HepG2 (cell line): ENCODE data around the gene RAD52. TPM values are rescaled to one million over a fixed set of nuclear protein-coding genes. Genes with fewer than 3 reads are reported as not detected.
A peak's percentile ranks its signal among the peaks of the same experiment; 100 is the strongest.

Source experiments
- ATAC-seq: fragments of 200-7000 bp; cut with Tn5 transposase; 3 replicates; pipeline ENCODE4 v1.9.1; 2020; ENCODE audit warnings: mild to moderate bottlenecking, moderate library complexity
- BruUV-seq: library from RNA; stranded (reverse); fragments of 400-500 nt; replicated peaks from 2 replicates; lab custom pipeline; 2021; lab: Mats Ljungman, UMichigan
- CTCF ChIA-PET: fragments of 300-600 bp; formaldehyde crosslinking; extraction: SDS; loops from one replicate; lab custom pipeline; 2021; ENCODE audit warnings: low total read pairs, inconsistent platforms, low intra/inter-chr PET ratio; lab: Yijun Ruan, JAX
- POLR2A ChIA-PET: fragments of 350-600 bp; sonication (Branson Sonifier 250); formaldehyde crosslinking; loops from one replicate; lab custom pipeline; 2020; ENCODE audit warnings: antibody characterized with exemption, inconsistent platforms; lab: Yijun Ruan, JAX
- DNase-seq: peaks from one replicate; pipeline ENCODE4 v3.0.0-alpha.2; 2015; ENCODE audit warnings: low spot score
- FAIRE-seq: peaks from 3 replicates; lab custom pipeline; 2011; peaks lifted over from hg19 to GRCh38; lab: Jason Lieb, UNC
- H2AFZ ChIP-seq: one replicate; pipeline ENCODE4 v1.6.1; 2011; ENCODE audit warnings: low read length, inconsistent platforms
- H3K27ac ChIP-seq: fragments of 300-600 bp; 3 replicates; pipeline ENCODE4 v1.8.0; 2011; ENCODE audit warnings: mixed run types, mild to moderate bottlenecking, mixed read lengths, low read length, inconsistent platforms; ENCODE audit not compliant: insufficient read depth; ENCODE audit errors: extremely low read length
- H3K27me3 ChIP-seq, 2 experiments: fragments of 200-600 bp in 1 of 2; 2 replicates in 1 of 2; 3 replicates in 1 of 2; pipeline versions ENCODE4 v1.6.0 to v1.8.0; 2011; ENCODE audit warnings: low read length in 2 of 2, mild to moderate bottlenecking in 2 of 2, moderate library complexity in 2 of 2, inconsistent platforms in 1 of 2; ENCODE audit not compliant: insufficient read depth in 2 of 2, control insufficient read depth in 1 of 2
- H3K36me3 ChIP-seq, 2 experiments: fragments of 200-600 bp in 1 of 2; replicated peaks in 1 of 2; 2 replicates in 1 of 2; 3 replicates in 1 of 2; pipeline versions ENCODE4 v1.5.1 to v1.8.0; 2011; ENCODE audit warnings: low read length in 2 of 2, inconsistent platforms in 1 of 2; ENCODE audit not compliant: insufficient read depth in 2 of 2, control insufficient read depth in 1 of 2
- H3K4me1 ChIP-seq: 2 replicates; pipeline ENCODE4 v1.5.1; 2012; ENCODE audit warnings: low read length, inconsistent platforms; ENCODE audit not compliant: insufficient read depth
- H3K4me2 ChIP-seq: 2 replicates; pipeline ENCODE4 v1.6.0; 2011; ENCODE audit warnings: low read depth, low read length, inconsistent platforms
- H3K4me3 ChIP-seq, 3 experiments: fragments of 200-600 bp in 1 of 3; sonication (generic), shearing (Covaris generic) in 1 of 3; replicated peaks in 1 of 3; 2 replicates each; pipeline ENCODE4 v1.5.1; 2011 to 2016; ENCODE audit warnings: low read length in 3 of 3, inconsistent platforms in 2 of 3, low read depth in 2 of 3, mild to moderate bottlenecking in 2 of 3, control low read depth in 1 of 3, mixed read lengths in 1 of 3; ENCODE audit not compliant: insufficient read depth in 1 of 3
- H3K79me2 ChIP-seq: one replicate; pipeline ENCODE4 v1.6.1; 2011; ENCODE audit warnings: low read length, inconsistent platforms; ENCODE audit not compliant: insufficient read depth
- H3K9ac ChIP-seq: 2 replicates; pipeline ENCODE4 v1.6.0; 2011; ENCODE audit warnings: mild to moderate bottlenecking, low read depth, low read length, inconsistent platforms; ENCODE audit not compliant: insufficient read depth
- H3K9me3 ChIP-seq: 2 replicates; pipeline ENCODE4 v1.5.1; 2012; ENCODE audit warnings: mild to moderate bottlenecking, low read length
- H4K20me1 ChIP-seq: 2 replicates; pipeline ENCODE4 v1.6.0; 2011; ENCODE audit warnings: inconsistent platforms, mild to moderate bottlenecking, low read length, moderate library complexity; ENCODE audit not compliant: insufficient read depth
- FLYWCH1 ChIP-seq: sonication (generic); formaldehyde crosslinking; IDR thresholded peaks from 2 replicates; pipeline ENCODE4 v1.8.1; 2023; ENCODE audit warnings: mild to moderate bottlenecking, missing genetic modification reagents
- HNRNPUL1 ChIP-seq: fragments of 200-400 bp; formaldehyde crosslinking; IDR thresholded peaks from 2 replicates; pipeline ENCODE4 v1.6.1; 2017; ENCODE audit warnings: low read depth, mild to moderate bottlenecking, low read length, moderate library complexity
- ISL2 ChIP-seq: sonication (generic); formaldehyde crosslinking; IDR thresholded peaks from 2 replicates; pipeline ENCODE4 v1.5.0; 2020; ENCODE audit warnings: missing genetic modification reagents
- NCOA1 ChIP-seq: sonication (generic); formaldehyde crosslinking; IDR thresholded peaks from 2 replicates; pipeline ENCODE4 v1.9.0; 2021; ENCODE audit warnings: missing genetic modification reagents
- PCBP1 ChIP-seq: fragments of 200-400 bp; formaldehyde crosslinking; IDR thresholded peaks from 2 replicates; pipeline ENCODE4 v1.6.1; 2017; ENCODE audit warnings: mild to moderate bottlenecking, low read depth, low read length, borderline replicate concordance
- PHF8 ChIP-seq: sonication (generic); formaldehyde crosslinking; IDR thresholded peaks from 2 replicates; pipeline ENCODE4 v1.5.0; 2020; ENCODE audit warnings: missing genetic modification reagents
- ZMYM4 ChIP-seq: sonication (generic); formaldehyde crosslinking; IDR thresholded peaks from 2 replicates; pipeline ENCODE4 v1.8.1; 2023; ENCODE audit warnings: mild to moderate bottlenecking, missing genetic modification reagents
- ZNF251 ChIP-seq: sonication (generic); formaldehyde crosslinking; IDR thresholded peaks from 2 replicates; pipeline ENCODE4 v1.9.0; 2021; ENCODE audit warnings: mild to moderate bottlenecking, missing genetic modification reagents
- ZNF460 ChIP-seq: sonication (generic); formaldehyde crosslinking; IDR thresholded peaks from 2 replicates; pipeline ENCODE4 v1.5.1; 2020; ENCODE audit warnings: missing genetic modification reagents, mild to moderate bottlenecking, borderline replicate concordance
- ZNF563 ChIP-seq: sonication (generic); formaldehyde crosslinking; IDR thresholded peaks from 2 replicates; pipeline ENCODE4 v1.8.0; 2022; ENCODE audit warnings: mild to moderate bottlenecking, moderate library complexity, missing genetic modification reagents
- WGBS: methylation state at CpG from one replicate; pipeline ENCODE4 v1.1.6; 2017; ENCODE audit warnings: low lambda C conversion rate; 5-methylcytosine and 5-hydroxymethylcytosine counted together
- in situ Hi-C: cut with HindIII; loops from 2 replicates; pipeline ENCODE4 v1.10.0; 2017; ENCODE audit warnings: low pct_unique_long_range_greater_than_20kb; ENCODE audit not compliant: extremely low pct_ligation_motif_present
- intact Hi-C: fragments of 100-400 bp; cut with micrococcal nuclease; formaldehyde crosslinking; loops from one replicate; pipeline ENCODE4 v1.10.0; 2022; ENCODE audit not compliant: unreplicated experiment
- polyA plus RNA-seq, 8 experiments: library from polyadenylated mRNA; depleted of rRNA in 3 of 8; stranded (reverse) in 7 of 8; unstranded in 1 of 8; fragments of >200 nt; fragmentation: Illumina TruSeq in 4 of 8; extraction: Trizol in 4 of 8; gene quantifications; 2 replicates each; pipeline versions ENCODE4 v1.2.1 to v1.2.3, GENCODE V29; 2011 to 2016; ENCODE audit warnings: low read depth in 4 of 8, missing spikeins in 1 of 8, mixed read lengths in 1 of 8; ENCODE audit not compliant: insufficient read depth in 1 of 8
- total RNA-seq, 5 experiments: library from RNA; depleted of rRNA; stranded (reverse); fragments of >200 nt; fragmentation: Illumina TruSeq; extraction: Trizol; gene quantifications; 2 replicates each; pipeline ENCODE4 v1.2.3, GENCODE V29; 2016; ENCODE audit warnings: low read depth in 1 of 5
- TF ChIP-seq, protein P1 (sequence below): sonication (generic); formaldehyde crosslinking; IDR thresholded peaks from 2 replicates; pipeline ENCODE4 v1.5.0; 2020; ENCODE audit warnings: mild to moderate bottlenecking, missing genetic modification reagents, borderline replicate concordance
- TF ChIP-seq, protein P2 (sequence below), 2 experiments: fragments of 450-650 bp in 1 of 2; sonication (generic) in 1 of 2; formaldehyde crosslinking; IDR thresholded peaks; 2 replicates each; pipeline versions ENCODE4 v1.5.0 to v1.8.0; 2020 to 2022; ENCODE audit warnings: mild to moderate bottlenecking in 1 of 2, missing genetic modification reagents in 1 of 2

RAD52 gene
- total and polyA plus RNA-seq, 2 of the 13 experiments (the other 11 are each of a cell fraction or from before 2014, with no cell fraction given) = 14.3 to 19.9 TPM

DNA sequence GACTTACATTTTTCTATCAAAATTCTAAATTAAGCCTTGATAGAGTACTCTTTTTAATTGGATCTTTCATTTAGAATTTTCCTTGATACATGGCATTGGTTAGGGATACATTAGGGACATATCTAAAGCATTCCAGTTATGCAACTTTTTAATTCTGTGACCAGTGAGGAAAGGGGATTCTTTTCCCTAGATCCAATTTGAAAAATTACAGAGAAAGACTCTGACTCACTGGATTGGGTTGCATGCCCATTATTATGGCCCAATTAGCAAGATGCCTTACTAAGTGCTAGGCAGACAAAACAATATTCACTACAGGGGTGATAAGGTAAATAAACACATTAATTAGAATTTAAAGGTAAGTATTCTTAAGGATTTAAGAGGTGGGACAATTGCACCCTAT lies 5.2 kb upstream of the RAD52 start:
- Histone ChIP-seq H3K27me3 (no peaks in the 10 kb centered on the region), H3K27ac (no peak overlapping the region), H3K4me1 (peaks cover 18% of the 10 kb centered on the region), H3K4me3 (no peak overlapping the region), H3K4me2 (no peak overlapping the region), H3K9me3 (no peaks in the 10 kb centered on the region), H4K20me1 (no peaks in the 10 kb centered on the region), H2AFZ (no peak overlapping the region), H3K79me2 (no peaks in the 10 kb centered on the region), H3K36me3 (no peaks in the 10 kb centered on the region), H3K9ac (no peak overlapping the region)
- in situ Hi-C loops = no loop called here
- FAIRE-seq (no peak), ATAC-seq (no peak), DNase-seq (no peak)
- ChIA-PET POLR2A (no interaction called here), CTCF (no interaction called here)
- intact Hi-C loops = no loop called here
- BruUV-seq = no TSS peak
- TF ChIP-seq FLYWCH1 (CRISPR knock-in tag) (no peak), ZMYM4 (CRISPR knock-in tag) (no peak), ISL2 (no peak), PCBP1 (no peak), ZNF251 (CRISPR knock-in tag) (no peak), ZNF460 (CRISPR knock-in tag) (no peak), HNRNPUL1 (no peak), PHF8 (CRISPR knock-in tag) (no peak), NCOA1 (no peak)

DNA sequence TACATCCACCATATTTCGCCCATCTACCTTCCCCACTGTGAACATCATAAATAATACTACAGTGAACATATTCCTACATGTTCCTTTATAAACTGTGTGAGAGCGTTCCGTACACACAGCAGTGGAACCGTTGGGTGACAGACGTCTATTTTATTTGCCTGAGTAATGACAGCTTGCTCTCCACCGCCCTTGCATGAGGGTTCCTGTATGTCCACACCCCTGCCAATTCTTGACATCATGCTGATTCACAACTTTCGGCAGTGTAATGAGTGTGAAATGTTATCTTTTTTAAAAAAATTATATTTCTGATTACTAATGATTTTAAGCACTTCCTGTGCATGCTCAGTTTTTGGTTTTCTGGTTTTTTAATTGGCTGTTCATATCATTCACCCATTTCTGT lies 4.3 kb upstream of the RAD52 start:
- in situ Hi-C loops = no loop called here
- Histone ChIP-seq H3K4me2 (peak overlapping the region; percentile 47), H3K4me3 (no peak overlapping the region), H3K79me2 (peaks cover 2% of the 10 kb centered on the region), H3K4me1 (peaks cover 18% of the 10 kb centered on the region), H2AFZ (peak overlapping the region; percentile 56), H3K36me3 (no peaks in the 10 kb centered on the region), H4K20me1 (no peaks in the 10 kb centered on the region), H3K27ac (no peak overlapping the region), H3K9me3 (no peaks in the 10 kb centered on the region), H3K27me3 (no peaks in the 10 kb centered on the region), H3K9ac (no peak overlapping the region)
- ChIA-PET POLR2A (no interaction called here), CTCF (no interaction called here)
- WGBS = 75% methylated on average over 7 of the region's 7 CpGs
- intact Hi-C loops = no loop called here
- no peak for FAIRE-seq
- DNase-seq = no peak
- no TSS peak for BruUV-seq
- ATAC-seq = no peak
- no peak for TF ChIP-seq ZNF563
- TF ChIP-seq, protein P1, sequence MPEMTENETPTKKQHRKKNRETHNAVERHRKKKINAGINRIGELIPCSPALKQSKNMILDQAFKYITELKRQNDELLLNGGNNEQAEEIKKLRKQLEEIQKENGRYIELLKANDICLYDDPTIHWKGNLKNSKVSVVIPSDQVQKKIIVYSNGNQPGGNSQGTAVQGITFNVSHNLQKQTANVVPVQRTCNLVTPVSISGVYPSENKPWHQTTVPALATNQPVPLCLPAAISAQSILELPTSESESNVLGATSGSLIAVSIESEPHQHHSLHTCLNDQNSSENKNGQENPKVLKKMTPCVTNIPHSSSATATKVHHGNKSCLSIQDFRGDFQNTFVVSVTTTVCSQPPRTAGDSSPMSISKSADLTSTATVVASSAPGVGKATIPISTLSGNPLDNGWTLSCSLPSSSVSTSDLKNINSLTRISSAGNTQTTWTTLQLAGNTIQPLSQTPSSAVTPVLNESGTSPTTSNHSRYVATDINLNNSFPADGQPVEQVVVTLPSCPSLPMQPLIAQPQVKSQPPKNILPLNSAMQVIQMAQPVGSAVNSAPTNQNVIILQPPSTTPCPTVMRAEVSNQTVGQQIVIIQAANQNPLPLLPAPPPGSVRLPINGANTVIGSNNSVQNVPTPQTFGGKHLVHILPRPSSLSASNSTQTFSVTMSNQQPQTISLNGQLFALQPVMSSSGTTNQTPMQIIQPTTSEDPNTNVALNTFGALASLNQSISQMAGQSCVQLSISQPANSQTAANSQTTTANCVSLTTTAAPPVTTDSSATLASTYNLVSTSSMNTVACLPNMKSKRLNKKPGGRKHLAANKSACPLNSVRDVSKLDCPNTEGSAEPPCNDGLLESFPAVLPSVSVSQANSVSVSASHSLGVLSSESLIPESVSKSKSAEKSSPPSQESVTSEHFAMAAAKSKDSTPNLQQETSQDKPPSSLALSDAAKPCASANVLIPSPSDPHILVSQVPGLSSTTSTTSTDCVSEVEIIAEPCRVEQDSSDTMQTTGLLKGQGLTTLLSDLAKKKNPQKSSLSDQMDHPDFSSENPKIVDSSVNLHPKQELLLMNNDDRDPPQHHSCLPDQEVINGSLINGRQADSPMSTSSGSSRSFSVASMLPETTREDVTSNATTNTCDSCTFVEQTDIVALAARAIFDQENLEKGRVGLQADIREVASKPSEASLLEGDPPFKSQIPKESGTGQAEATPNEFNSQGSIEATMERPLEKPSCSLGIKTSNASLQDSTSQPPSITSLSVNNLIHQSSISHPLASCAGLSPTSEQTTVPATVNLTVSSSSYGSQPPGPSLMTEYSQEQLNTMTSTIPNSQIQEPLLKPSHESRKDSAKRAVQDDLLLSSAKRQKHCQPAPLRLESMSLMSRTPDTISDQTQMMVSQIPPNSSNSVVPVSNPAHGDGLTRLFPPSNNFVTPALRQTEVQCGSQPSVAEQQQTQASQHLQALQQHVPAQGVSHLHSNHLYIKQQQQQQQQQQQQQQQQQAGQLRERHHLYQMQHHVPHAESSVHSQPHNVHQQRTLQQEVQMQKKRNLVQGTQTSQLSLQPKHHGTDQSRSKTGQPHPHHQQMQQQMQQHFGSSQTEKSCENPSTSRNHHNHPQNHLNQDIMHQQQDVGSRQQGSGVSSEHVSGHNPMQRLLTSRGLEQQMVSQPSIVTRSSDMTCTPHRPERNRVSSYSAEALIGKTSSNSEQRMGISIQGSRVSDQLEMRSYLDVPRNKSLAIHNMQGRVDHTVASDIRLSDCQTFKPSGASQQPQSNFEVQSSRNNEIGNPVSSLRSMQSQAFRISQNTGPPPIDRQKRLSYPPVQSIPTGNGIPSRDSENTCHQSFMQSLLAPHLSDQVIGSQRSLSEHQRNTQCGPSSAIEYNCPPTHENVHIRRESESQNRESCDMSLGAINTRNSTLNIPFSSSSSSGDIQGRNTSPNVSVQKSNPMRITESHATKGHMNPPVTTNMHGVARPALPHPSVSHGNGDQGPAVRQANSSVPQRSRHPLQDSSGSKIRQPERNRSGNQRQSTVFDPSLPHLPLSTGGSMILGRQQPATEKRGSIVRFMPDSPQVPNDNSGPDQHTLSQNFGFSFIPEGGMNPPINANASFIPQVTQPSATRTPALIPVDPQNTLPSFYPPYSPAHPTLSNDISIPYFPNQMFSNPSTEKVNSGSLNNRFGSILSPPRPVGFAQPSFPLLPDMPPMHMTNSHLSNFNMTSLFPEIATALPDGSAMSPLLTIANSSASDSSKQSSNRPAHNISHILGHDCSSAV (CRISPR knock-in tag) = no peak
- TF ChIP-seq, protein P2, sequence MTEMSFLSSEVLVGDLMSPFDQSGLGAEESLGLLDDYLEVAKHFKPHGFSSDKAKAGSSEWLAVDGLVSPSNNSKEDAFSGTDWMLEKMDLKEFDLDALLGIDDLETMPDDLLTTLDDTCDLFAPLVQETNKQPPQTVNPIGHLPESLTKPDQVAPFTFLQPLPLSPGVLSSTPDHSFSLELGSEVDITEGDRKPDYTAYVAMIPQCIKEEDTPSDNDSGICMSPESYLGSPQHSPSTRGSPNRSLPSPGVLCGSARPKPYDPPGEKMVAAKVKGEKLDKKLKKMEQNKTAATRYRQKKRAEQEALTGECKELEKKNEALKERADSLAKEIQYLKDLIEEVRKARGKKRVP (CRISPR knock-in tag; IDR thresholded peaks at IDR 0.05) = no peak
